ENCODE data around the gene TRAPPC14.
"Not testable (repeated sequence)": the region's sequence is repeated elsewhere in the genome, so short reads cannot be mapped to it uniquely, and the experiment has no call there.

DNA sequence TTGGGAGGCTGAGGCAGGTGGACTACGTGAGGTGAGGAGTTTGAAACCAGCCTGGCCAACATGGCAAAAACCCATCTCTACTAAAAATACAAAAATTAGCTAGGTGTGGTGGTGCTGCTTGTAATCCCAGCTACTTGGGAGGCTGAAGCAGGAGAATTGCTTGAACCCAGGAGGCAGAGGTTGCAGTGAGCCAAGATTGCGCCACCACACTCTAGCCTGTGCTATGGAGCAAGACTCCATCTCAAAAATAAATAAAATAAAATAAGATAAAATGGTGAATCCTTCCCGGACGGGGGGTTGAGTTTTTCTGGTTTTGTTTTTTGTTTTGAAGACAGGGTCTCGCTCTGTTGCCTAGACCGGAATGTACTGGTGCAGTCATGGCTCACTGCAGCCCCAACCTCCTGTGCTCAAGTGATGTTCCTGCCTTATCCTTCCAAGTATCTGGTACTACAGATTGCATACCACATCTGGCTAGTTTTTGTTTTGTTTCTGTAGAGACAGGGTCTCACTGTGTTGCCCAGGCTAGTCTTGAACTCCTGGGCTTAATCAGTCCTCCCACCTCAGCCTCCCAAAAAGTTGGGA is 33.8 kb upstream of the TRAPPC14 start:
- TF ChIP-seq POLR2A (IDR thresholded peaks at IDR 0.05; ENCODE audit: control extremely low read depth in 1 of 2, low read depth in 2 of 2, low read length in 2 of 2); GTF2F1 (IDR thresholded peaks at IDR 0.05; ENCODE audit: borderline replicate concordance, low read depth, low read length); RFX5 (IDR thresholded peaks at IDR 0.05; ENCODE audit: borderline replicate concordance, low read depth, low read length); EP300 (IDR thresholded peaks at IDR 0.05; ENCODE audit: borderline replicate concordance in 1 of 2, low read depth in 2 of 2, low read length in 2 of 2); JUN (IDR thresholded peaks at IDR 0.05; ENCODE audit: low read depth, low read length): not testable (repeated sequence)

All from H1 (cell line).